Measurements from ENCODE around the gene EAF1. TPM values are rescaled to one million over a fixed set of nuclear protein-coding genes. Genes with fewer than 3 reads are reported as not detected.

Gene EAF1
- total RNA-seq, 1 donor from 2014 or later, result 43.9 TPM

- DNase-seq, result no peak
- Mint-ChIP-seq H3K27me3 (ENCODE audit: unreplicated experiment) (peaks cover 1% of the 10 kb centered on the region), H3K27ac (ENCODE audit: unreplicated experiment) (no peak overlapping the region), H3K36me3 (ENCODE audit: unreplicated experiment) (peaks cover 6% of the 10 kb centered on the region), H3K4me3 (ENCODE audit: unreplicated experiment) (no peak overlapping the region), H3K9me3 (ENCODE audit: unreplicated experiment) (no peaks in the 10 kb centered on the region), H3K4me1 (ENCODE audit: low read depth, unreplicated experiment) (no peaks in the 10 kb centered on the region)
- TF ChIP-seq, protein P1, sequence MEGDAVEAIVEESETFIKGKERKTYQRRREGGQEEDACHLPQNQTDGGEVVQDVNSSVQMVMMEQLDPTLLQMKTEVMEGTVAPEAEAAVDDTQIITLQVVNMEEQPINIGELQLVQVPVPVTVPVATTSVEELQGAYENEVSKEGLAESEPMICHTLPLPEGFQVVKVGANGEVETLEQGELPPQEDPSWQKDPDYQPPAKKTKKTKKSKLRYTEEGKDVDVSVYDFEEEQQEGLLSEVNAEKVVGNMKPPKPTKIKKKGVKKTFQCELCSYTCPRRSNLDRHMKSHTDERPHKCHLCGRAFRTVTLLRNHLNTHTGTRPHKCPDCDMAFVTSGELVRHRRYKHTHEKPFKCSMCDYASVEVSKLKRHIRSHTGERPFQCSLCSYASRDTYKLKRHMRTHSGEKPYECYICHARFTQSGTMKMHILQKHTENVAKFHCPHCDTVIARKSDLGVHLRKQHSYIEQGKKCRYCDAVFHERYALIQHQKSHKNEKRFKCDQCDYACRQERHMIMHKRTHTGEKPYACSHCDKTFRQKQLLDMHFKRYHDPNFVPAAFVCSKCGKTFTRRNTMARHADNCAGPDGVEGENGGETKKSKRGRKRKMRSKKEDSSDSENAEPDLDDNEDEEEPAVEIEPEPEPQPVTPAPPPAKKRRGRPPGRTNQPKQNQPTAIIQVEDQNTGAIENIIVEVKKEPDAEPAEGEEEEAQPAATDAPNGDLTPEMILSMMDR (IDR thresholded peaks at IDR 0.05; ENCODE audit: partially characterized antibody, unreplicated experiment), result no peak
Measured at GRCh38 chr3:15452156-15452555, 24.8 kb downstream of the EAF1 start.

- no peaks in the 10 kb centered on the region for H3K9me3 Mint-ChIP-seq (ENCODE audit: unreplicated experiment)
- no peak for DNase-seq
- TF ChIP-seq, protein P1 (IDR thresholded peaks at IDR 0.05; ENCODE audit: partially characterized antibody, unreplicated experiment), result no peak
Measured at GRCh38 chr3:15452961-15453360, 25.6 kb downstream of the EAF1 start.

GRCh38 chr3:15453501-15453900 lies 26.1 kb downstream of the EAF1 start:
- TF ChIP-seq, protein P1 (IDR thresholded peaks at IDR 0.05; ENCODE audit: partially characterized antibody, unreplicated experiment), result no peak
- Mint-ChIP-seq H3K36me3 (ENCODE audit: unreplicated experiment) (peaks cover 11% of the 10 kb centered on the region), H3K9me3 (ENCODE audit: unreplicated experiment) (no peaks in the 10 kb centered on the region), H3K4me1 (ENCODE audit: low read depth, unreplicated experiment) (no peaks in the 10 kb centered on the region), H3K4me3 (ENCODE audit: unreplicated experiment) (no peak overlapping the region), H3K27ac (ENCODE audit: unreplicated experiment) (no peak overlapping the region), H3K27me3 (ENCODE audit: unreplicated experiment) (peaks cover 1% of the 10 kb centered on the region)
- no peak for DNase-seq

More at GRCh38 chr3:15452961-15453360, 25.6 kb downstream of the EAF1 start:
- Mint-ChIP-seq H3K4me3 (ENCODE audit: unreplicated experiment) (no peak overlapping the region), H3K27me3 (ENCODE audit: unreplicated experiment) (peaks cover 1% of the 10 kb centered on the region), H3K27ac (ENCODE audit: unreplicated experiment) (no peak overlapping the region), H3K36me3 (ENCODE audit: unreplicated experiment) (peaks cover 7% of the 10 kb centered on the region), H3K4me1 (ENCODE audit: low read depth, unreplicated experiment) (no peaks in the 10 kb centered on the region)

- Mint-ChIP-seq H3K27ac (ENCODE audit: unreplicated experiment) (no peak overlapping the region), H3K4me1 (ENCODE audit: low read depth, unreplicated experiment) (no peaks in the 10 kb centered on the region), H3K36me3 (ENCODE audit: unreplicated experiment) (peaks cover 11% of the 10 kb centered on the region), H3K4me3 (ENCODE audit: unreplicated experiment) (no peak overlapping the region), H3K9me3 (ENCODE audit: unreplicated experiment) (no peaks in the 10 kb centered on the region), H3K27me3 (ENCODE audit: unreplicated experiment) (peaks cover 1% of the 10 kb centered on the region)
- DNase-seq, result no peak
- TF ChIP-seq, protein P1 (IDR thresholded peaks at IDR 0.05; ENCODE audit: partially characterized antibody, unreplicated experiment), result no peak
Measured at GRCh38 chr3:15453991-15454625, 26.7 kb downstream of the EAF1 start.

- TF ChIP-seq, protein P1 (IDR thresholded peaks at IDR 0.05; ENCODE audit: partially characterized antibody, unreplicated experiment), result no peak
- peaks cover under 1% of the 10 kb centered on the region for H3K4me1 Mint-ChIP-seq (ENCODE audit: low read depth, unreplicated experiment)
- DNase-seq, result no peak
- peaks cover 11% of the 10 kb centered on the region for H3K36me3 Mint-ChIP-seq (ENCODE audit: unreplicated experiment)
- H3K4me3 Mint-ChIP-seq (ENCODE audit: unreplicated experiment), result no peak overlapping the region
- H3K9me3 Mint-ChIP-seq (ENCODE audit: unreplicated experiment), result no peaks in the 10 kb centered on the region
- H3K27ac Mint-ChIP-seq (ENCODE audit: unreplicated experiment), result no peak overlapping the region
- peaks cover 1% of the 10 kb centered on the region for H3K27me3 Mint-ChIP-seq (ENCODE audit: unreplicated experiment)
Measured at GRCh38 chr3:15454965-15455364, 27.6 kb downstream of the EAF1 start.

All from glutamatergic neuron (in vitro differentiated cells).